ENCODE data around the gene VSIR. TPM values are rescaled to one million over a fixed set of nuclear protein-coding genes. Genes with fewer than 3 reads are reported as not detected.
A peak's percentile ranks its signal among the peaks of the same experiment; 100 is the strongest.

Gene VSIR
- polyA plus RNA-seq, 1 of the 3 experiments (the other 2 are of a cell fraction) = 11.3 TPM

GRCh38 chr10:71766717-71767419 is 6.5 kb downstream of the VSIR start (continued):
- TF ChIP-seq POLR2AphosphoS5 (IDR thresholded peaks at IDR 0.05; ENCODE audit: low read depth, low read length) (peak; percentile 47; the same call in 1 of the 2 replicates), SMC3 (IDR thresholded peaks at IDR 0.05; ENCODE audit: low read depth, low read length) (no peak), IRF3 (IDR thresholded peaks at IDR 0.05; ENCODE audit: low read depth, low read length) (no peak), CTCF (IDR thresholded peaks at IDR 0.05) (no peak), USF2 (IDR thresholded peaks at IDR 0.05; ENCODE audit: borderline replicate concordance, low read depth, low read length) (no peak), EZH2phosphoT487 (IDR thresholded peaks at IDR 0.05; ENCODE audit: borderline replicate concordance, low read depth) (no peak)

- CTCF ChIA-PET = interaction anchor here (0.9 to 1.8 kb wide), 4 partner anchors 29 to 130 kb away, joined by 3 to 7 read pairs (median 3); no protein-coding TSS in a partner anchor
Measured at GRCh38 chr10:71765906-71766716, 7.2 kb downstream of the VSIR start.

More at GRCh38 chr10:71765906-71766716, 7.2 kb downstream of the VSIR start:
- Histone ChIP-seq H3K9ac (no peak overlapping the region), H3K27ac (ENCODE audit: low read depth in 2 of 2, low read length in 1 of 2) (peak overlapping the region; percentile 25 to 33; a peak in 1 of 4 replicates), H3K9me2 (no peaks in the 10 kb centered on the region), H3K9me3 (no peaks in the 10 kb centered on the region), H3F3A (replicated peaks; ENCODE audit: insufficient read depth) (peaks cover 3% of the 10 kb centered on the region), H3K79me2 (ENCODE audit: insufficient read depth) (no peaks in the 10 kb centered on the region), H3K27me3 (ENCODE audit: insufficient read depth) (no peaks in the 10 kb centered on the region), H3K4me3 (ENCODE audit: low read depth in 2 of 2, low read length in 1 of 2) (no peak overlapping the region), H2AFZ (ENCODE audit: low read depth) (no peak overlapping the region), H3K4me1 (ENCODE audit: control insufficient read depth in 1 of 2, insufficient read depth in 2 of 2, low read depth in 1 of 2, low read length in 1 of 2) (peaks cover 12 to 15% of the 10 kb centered on the region in 2 experiments; a peak in 3 of 4 replicates), H3K4me2 (0 out of 2 replicates have a peak overlapping the region, but pooled peaks have one; percentile 14), H4K20me1 (ENCODE audit: insufficient read depth) (no peaks in the 10 kb centered on the region), H3K36me3 (replicated peaks in 1 of 2; ENCODE audit: control insufficient read depth in 1 of 2, insufficient read depth in 2 of 2, low read length in 1 of 2) (no peaks in the 10 kb centered on the region)
- WGBS (ENCODE audit: low lambda C conversion rate) = 90% methylated on average over 17 of the region's 22 CpGs
- no peak for TF ChIP-seq RAD21 (IDR thresholded peaks at IDR 0.05; ENCODE audit: low read length)
- no peak for TF ChIP-seq FOXM1 (IDR thresholded peaks at IDR 0.05; ENCODE audit: low read depth)
- no peak for TF ChIP-seq REST (IDR thresholded peaks at IDR 0.05; ENCODE audit: low read depth, low read length)
- TF ChIP-seq SMC3 (IDR thresholded peaks at IDR 0.05; ENCODE audit: low read depth, low read length) = no peak
- TF ChIP-seq EP300 (IDR thresholded peaks at IDR 0.05; ENCODE audit: borderline replicate concordance in 1 of 2, low read depth in 1 of 2, low read length in 1 of 2) = no peak
- TF ChIP-seq FOXJ3 (CRISPR knock-in tag; IDR thresholded peaks at IDR 0.05) = no peak
- no peak for TF ChIP-seq TEAD4 (IDR thresholded peaks at IDR 0.05; ENCODE audit: borderline replicate concordance, insufficient read depth)
- TF ChIP-seq RCOR1 (IDR thresholded peaks at IDR 0.05; ENCODE audit: low read length) = no peak
- TF ChIP-seq POLR2AphosphoS5 (IDR thresholded peaks at IDR 0.05; ENCODE audit: low read depth, low read length) = no peak
- TF ChIP-seq IRF3 (IDR thresholded peaks at IDR 0.05; ENCODE audit: low read depth, low read length) = no peak
- TF ChIP-seq USF1 (IDR thresholded peaks at IDR 0.05; ENCODE audit: borderline replicate concordance, low read depth) = no peak
- no peak for TF ChIP-seq RFX5 (IDR thresholded peaks at IDR 0.05; ENCODE audit: low read length)
- DNase-seq = no peak
- POLR2A ChIA-PET = interaction anchor here (0.8 to 1.1 kb wide), 2 partner anchors 8 to 85 kb away, joined by 3 to 4 read pairs; partner anchors contain the start of gene PSAP
